ENCODE results near the gene RABEPK.
"Not testable (repeated sequence)": the region's sequence is repeated elsewhere in the genome, so short reads cannot be mapped to it uniquely, and the experiment has no call there.

RABEPK gene, protein sequence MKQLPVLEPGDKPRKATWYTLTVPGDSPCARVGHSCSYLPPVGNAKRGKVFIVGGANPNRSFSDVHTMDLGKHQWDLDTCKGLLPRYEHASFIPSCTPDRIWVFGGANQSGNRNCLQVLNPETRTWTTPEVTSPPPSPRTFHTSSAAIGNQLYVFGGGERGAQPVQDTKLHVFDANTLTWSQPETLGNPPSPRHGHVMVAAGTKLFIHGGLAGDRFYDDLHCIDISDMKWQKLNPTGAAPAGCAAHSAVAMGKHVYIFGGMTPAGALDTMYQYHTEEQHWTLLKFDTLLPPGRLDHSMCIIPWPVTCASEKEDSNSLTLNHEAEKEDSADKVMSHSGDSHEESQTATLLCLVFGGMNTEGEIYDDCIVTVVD

DNA sequence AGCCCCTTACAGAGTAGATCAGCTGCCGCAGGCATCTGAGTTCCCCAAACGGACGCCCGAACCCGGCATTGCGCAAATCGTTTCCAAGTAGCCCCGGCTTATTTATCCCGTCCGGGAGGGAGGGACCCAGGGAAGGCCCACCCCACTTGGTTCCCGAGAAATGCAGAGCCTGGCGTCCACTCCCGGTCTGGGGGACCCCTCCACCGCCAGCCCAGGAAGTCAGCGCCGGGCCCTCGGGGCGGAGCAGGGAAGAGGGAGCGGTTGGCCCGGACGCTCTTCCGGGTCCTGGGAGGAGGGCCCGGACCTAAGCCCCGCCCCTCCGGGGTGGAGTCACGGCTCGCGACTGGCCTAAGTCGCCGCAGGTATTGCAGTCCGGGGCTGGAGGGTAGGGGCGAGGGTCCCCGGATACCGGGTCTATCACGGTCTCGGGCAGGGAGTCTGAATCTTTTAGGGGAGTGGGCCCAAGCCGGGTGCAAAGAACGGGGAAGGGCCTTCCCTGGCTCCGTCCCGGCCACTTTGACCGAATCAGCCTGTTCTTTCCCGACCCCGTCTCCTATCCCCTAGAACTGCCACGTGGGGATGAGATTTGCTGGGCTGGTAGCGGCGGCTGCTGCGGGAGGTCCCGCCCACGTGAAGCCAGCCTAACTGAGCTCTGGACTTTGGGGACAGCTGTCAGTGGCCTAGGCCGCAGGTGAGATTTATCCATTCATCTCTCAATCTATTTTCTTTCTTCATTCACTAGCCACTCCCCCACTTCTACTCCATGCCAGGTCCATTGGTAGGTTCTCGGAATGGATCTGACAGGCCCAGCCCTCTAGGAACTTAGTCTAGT is at the start of gene RABEPK:
Gene RABEPK, plus strand, starts transcription at position 327 of the 832 bp plus-strand sequence. CDS start 2,472 bp downstream, outside the sequence.
- DNase-seq: peak; percentile 94

DNA sequence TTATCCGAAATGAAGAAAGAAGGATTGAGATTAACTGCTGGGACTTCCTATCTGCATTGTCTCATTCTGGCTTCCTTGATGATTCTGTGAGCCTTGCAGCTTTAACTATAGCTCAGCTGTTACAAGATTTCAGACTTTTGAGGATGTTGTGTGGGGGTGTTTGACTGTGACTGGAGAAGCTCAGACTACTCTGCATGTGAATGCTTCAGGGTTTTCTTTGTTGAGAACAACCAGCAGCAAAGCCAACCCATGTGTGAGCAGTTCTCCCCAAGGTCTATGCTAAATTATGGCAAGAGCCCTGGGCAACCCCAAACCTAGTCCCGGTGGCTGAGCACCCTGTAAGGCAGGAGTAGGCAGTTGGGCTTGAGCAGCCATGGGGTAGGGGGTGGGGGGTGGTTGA is 48.6 kb upstream of the RABEPK start:
- DNase-seq: no peak

DNA sequence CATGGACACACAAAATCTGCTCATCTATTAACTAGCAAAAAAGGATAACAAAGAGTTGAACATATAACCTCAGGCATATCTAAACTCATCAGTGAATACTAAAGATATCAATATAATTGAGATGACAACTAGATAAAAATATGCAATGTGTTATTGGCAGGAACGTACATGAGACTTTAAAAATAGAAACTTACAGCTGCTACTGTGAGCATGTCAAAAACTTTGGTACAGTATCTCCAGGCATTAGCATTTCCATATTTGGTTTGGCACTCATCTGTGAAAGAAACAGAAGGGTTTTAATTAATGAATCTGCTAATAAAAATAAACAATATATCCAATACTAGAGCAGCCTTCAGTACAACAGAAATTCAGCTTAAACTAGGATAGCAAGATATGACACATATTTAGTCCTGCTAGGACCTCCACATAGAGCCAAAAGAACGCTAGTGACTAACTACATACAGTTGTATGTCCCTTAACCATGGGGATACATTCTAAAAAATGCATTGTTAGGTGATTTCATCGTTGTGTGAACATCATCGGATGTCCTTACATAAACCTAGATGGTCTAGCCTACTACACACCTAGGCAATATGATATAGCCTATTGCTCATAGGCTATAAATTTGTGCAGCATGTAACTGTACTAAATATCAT is 46.5 kb upstream of the RABEPK start:
- no peak for DNase-seq

DNA sequence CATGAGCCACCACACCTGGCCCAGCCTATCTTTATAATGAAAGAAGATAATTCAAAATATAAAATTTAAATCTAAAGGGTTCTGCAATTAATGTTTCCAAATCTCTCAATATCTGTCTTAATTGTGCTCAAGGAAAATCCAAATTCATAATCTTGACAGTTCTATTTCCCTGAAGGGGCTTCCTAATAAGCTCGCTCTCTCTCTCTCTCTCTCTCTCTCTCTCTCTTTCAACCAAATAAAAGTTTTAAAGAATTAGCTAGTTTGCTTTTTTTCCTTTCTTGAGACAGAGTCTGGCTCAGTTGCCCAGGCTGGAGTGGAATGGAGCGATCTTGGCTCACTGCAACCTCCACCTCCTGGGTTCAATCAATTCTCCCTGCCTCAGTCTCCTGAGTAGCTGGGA is 43.8 kb upstream of the RABEPK start:
- no peak for DNase-seq

DNA sequence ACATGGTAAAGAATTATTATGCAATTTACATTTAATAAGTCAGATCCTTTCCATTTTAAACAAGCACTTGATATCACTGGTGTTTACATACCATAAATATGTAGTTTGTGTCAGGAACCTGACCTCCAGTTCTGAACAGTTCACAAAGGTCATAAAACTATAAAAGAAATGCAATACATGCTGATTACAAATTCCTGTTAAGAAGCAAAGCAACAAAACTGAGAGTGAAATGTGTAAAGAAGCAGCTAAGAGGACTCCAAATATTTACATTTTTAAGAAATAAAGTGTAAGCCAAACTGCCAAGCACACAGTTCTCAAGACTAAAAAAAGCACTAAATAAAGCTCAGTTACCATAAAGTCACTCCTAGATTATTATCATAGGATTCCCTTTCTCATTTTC is 39.6 kb upstream of the RABEPK start:
- no peak for DNase-seq

DNA sequence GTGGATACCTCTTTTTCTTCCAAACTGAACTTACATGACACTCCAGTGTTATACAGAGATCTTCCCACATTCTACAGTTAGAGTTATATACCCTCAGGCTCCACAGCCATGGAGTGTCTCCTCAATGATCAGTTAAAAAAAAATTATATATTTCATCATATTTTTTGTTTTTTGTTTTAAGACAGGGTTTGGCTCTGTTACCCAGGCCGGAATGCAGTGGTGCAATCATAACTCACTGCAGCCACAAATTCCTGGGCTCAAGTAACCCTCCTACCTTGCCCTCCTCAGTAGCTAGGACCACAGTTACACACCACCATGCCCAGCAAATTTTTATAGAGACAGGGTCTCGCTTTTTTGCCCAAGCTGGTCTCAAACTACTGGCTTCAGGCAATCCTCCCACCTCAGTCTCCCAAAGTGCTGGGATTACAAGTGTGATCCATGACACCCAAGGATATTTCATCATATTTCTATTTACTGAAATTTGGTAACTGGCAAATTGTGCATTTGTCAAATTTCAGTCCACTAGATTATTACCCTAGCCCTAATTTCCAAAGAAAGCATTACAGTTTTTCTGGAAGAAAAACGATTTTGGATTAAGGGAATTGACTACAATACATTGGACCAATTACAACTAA is 38.9 kb upstream of the RABEPK start:
- no peak for DNase-seq

DNA sequence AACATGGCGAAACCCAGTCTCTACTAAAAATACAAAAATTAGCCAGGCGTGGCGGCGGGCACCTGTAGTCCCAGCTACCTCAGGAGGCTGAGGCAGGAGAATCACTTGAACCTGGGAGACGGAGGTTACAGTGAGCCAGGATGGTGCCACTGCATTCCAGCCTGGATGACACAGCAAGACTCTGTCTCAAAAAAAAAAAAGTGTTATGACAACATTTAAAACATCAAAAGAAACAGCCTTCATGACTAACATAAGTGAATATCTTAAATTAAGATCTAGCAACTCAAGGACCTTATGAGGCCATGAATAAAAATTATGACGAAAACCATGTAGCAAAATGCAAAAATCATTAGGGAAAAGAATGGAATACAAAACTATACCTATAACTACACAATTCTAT is 37.5 kb upstream of the RABEPK start:
- not testable (repeated sequence) for DNase-seq

DNA sequence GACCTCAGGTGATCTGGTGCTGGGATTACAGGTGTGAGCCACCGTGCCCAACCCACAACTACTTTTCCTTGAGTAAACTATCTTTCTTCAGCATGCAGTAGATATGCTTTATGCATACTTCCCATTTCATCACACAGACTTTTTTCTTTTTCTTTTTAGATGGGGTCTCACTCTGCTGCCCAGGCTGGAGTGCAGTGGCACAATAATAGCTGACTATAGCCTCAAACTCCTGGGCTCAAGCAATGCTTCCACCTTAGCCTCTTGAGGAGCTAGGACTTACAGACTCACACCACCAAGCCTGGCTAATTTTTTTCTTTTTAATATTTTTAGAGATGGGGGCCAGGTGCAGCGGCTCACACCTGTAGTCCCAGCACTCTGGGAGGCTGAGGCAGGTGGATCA is 33.6 kb upstream of the RABEPK start:
- no peak for DNase-seq

DNA sequence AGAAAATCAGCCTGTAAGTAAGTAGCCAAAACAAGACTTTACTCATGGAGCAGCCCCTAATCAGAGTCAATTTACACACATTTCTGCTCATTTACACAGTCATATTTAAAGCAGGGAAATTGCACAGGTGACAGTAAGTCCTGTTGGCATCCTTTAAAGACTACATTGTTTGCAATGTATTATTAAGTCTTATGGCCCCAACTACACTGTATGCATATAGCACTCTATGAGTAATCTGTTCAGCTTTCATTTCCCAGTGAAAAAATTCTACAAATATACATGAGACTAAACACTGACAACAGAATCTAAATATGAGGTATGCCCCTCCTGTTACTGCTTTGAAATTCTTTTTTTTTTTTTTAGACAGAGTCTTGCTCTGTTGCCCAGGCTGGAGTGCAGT is 30.4 kb upstream of the RABEPK start:
- no peak for DNase-seq

DNA sequence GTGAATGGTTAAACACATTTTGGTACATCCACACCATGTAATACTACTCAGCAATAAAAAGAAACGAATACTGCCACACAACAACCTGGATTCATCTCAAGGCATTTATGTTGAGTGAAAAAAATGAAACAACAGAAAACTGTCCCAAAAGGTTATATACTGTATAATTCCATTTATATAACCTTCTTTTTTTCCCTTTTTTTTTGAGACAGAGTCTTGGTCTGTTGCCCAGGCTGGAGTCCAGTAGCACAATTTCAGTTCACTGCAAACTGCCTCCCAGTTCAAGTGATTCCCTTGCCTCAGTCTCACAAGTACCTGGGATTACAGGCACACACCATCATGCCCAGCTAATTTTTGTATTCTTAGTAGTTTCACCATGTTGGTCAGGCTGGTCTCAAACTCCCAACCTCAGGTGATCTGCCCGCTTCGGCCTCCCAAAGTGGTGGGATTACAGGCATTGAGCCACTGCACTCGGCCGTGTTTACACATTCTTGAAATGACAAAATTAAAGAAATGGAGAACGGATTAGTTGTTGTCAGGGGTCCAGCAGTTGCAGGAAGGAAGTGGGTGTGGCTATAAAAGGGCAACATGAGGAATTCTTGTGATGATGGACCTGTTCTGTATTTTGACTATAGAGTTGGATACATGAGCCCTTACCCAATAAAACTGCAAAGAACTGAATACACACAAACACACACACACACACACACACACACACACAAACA is 28.1 kb upstream of the RABEPK start:
- no peak for DNase-seq

DNA sequence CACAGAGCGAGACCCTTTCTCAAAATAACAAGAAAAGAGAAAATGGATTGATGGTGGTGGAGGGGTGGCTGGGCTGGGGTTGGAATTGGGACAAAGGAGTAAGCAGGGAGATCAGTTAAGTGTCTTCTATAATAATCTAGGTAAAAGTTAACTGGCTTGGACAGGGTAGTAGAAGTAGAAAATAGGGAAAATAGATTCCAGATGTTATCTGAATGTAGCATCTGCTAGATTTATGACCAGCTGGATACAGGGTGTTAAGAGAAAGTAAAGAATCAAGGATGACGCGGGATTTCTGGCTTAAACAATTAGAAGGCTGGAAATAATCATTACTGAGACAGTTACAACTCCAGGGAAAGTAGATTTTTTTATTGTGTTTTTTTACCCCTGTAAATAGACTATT is 23.7 kb upstream of the RABEPK start:
- DNase-seq: no peak

DNA sequence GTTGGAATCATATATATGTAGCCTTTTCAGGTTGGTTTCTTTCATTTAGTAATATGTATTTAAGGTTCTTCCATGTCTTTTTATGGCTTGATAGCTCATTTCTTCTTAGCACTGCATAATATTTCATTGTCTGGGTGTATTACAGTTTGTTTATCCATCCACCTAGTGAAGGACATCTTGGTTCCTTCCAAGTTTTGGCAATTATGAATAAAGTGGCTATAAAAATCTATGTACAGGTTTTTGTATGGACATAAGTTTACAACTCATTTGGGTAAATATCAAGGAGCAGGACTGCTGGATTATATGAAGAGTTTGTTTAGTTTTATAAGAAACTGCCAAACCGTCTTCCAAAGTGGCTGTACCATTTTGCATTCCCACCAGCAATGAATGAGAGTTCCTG is 22.5 kb upstream of the RABEPK start:
- DNase-seq: no peak

DNA sequence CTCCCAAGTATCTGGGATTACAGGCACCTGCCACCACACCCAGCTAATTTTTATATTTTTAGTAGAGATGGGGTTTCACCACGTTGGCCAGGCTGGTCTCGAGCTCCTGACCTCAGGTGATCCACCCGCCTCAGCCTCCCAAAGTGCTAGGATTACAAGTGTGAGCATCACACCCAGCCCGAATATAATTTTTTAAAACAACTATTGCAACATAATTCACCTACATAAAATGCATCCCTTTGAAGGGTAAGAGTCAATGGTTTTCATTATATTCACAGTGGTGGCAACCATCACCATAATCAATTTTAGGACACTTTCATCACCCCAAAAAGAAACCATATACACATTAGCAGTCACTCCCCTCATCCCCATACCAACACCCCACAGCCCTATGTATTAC is 20.6 kb upstream of the RABEPK start:
- not testable (repeated sequence) for DNase-seq

DNA sequence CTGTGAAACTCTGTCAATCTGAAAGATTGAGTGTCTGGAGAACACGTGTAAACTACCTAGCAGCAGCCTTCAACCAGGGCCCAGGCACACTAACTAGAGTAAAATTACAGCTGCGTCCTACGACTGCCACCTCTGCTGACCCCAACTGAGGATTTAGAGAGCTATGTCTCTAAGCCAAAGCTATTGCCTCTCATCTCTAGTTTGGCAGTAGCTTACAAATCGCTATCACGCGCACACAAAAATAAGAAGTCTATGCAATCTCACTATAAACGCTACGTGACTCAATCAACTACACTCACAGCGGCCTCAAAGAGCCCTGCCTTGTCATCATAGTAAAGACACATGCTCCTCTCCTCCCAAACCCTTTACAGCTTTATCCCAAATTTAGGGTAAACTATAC is 19.5 kb upstream of the RABEPK start:
- DNase-seq: no peak

DNA sequence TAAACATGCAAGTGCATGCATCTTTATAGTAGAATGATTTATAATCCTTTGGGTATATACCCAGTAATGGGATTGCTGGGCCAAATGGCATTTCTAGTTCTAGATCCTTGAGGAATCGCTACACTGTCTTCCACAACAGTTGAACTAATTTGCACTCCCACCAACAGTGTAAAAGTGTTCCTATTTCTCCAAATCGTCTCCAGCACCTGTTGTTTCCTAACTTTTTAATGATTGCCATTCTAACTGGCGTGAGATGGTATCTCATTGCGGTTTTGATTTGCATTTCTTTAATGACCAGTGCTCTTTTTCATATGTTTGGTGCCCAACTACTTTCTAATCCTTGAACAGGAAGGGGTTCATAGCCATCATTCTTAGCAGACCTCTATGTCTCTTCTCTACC is 18.6 kb upstream of the RABEPK start:
- not testable (repeated sequence) for DNase-seq

DNA sequence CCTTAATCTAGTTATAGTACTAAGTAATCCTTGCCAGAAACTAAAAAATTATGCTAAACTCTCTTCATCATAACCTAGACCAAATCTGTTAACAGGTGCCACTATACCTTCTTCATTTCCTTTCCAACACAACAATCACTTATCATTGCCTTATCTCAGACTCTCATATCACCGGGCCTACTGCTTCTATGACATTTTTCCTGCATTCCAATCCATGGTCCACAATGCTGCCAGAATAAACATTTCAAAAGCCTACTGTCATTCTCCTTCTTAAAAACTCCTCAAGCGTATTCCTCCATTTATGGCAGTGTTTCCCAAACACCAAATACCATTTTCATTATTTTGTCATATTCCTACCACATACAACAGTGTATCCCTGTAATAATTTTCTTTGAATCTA is 17.3 kb upstream of the RABEPK start:
- DNase-seq: no peak

DNA sequence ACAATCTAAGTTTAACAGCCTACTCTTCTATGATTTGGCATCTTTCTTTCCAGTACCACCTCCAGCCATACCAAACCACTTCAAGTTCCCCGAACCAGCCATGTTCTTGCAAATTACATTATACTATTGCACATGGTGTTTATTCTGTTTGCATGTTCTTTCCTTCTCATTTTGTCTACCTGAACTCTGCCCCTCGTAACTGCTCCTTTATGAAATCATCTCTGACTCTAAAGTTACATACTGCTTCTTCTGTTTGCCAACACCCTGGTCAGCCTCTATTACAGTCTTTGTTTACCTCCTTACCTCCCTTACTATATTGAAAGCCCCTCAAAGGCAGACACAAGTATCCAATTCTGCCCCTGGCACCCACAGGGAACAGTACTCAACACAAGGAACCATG is 16.8 kb upstream of the RABEPK start:
- DNase-seq: no peak

DNA sequence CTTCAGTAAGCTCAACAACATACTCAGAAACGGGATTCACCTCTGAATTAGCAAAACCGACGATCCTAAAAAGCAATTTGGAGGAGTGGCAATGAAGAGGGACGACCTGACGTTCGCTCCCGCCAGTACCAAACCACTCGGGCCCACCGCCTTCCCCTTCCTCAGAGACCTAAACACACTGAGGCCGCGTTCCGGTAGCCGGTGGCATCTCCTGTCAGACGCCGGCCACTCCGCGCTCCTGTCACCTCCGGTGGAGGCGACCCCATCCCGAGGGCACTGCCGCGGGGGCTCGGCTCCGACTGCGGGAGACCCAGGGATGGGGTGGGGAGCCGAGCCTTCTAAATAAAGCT is 11.4 kb upstream of the RABEPK start:
- peak; percentile 4 for DNase-seq

DNA sequence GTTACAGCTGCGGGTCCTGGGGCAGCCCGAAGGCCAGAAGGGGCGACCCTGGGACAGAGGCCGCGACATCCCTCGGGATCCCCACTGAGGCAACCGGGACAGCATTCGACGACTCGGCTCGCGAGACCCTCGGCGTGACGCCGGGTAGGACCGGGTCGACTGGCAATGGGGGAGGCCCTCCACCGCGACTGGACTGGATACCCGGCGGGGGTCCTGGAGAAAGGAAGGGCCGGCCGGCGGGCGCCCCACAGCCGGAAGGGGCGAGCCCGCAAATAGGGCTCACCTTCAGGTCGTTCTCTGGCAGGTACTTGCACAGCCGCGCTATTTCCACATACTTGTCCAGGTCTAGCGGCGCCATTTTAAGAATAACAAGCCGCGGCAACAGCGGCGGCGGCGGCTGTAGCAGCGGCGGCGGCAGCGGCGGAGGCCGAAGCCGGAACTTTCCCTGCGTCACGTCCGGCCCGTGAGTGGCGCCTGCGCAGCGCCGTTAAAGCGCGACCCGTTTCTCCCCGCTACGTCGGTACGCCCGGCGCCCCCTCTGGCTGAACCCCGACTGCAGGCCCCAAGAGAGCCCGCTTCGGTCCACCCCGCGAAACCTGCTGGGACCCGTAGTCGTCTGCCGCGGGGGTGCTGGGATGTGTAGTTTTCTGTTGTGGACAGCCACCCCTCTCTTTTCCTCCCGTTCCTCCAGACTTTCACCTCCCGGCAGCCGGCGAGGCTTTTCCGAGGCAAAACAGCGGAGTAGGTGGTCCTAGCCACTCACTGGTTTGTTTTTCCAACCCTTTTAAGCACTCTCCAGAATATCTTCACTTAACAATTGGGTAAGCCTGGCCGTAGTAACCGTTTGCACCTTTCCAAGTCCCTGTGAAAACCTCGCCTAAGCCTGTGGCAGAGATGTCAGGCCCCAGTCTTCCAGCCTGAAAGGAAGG is 10.7 kb upstream of the RABEPK start, which contains the start of gene PPP6C:
Gene PPP6C, minus strand, starts transcription at position 443 of the 929 bp plus-strand sequence. Its CDS starts 85 bp downstream, at position 358.
- DNase-seq: peak; percentile 95

DNA sequence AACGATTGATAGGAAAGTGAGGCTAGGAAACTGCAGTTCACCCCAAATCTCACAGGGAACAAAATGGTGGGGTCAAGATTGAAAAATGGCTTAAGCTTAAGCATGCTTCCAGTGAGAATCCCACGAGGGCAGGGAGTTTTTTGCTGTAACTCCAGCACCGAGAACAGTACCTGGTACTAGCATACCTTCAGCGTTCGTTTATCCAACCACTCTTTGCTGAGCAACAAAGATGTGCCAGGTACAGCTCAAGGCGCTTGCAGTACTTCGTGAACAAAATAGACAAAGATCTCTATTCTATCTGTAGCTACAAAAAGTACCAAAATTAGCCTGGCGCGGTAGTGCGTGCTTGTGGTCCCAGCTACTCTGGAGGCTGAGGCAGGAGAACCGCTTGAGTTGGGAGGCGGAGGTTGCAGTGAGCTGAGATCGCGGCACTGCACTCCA is 10.0 kb upstream of the RABEPK start:
- no peak for DNase-seq

DNA sequence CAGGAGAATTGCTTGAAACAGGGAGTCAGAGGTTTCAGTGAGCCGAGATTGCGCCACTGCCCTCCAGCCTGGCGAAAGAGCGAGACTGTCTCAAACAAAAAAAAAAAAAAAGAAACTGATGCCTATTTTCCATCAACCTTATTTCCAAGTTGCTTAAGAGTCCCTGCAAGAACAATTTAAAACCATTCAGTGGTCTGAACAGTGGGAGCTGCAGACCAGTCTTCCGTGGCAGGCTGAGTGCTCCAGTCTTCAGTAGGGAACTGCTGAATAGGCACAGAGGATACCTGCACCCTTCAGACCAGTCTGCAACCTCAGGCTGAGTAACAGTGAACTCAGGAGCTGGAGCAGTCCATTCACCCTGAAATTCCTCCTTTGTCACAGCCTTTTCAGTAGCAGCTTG is 5.9 kb upstream of the RABEPK start:
- not testable (repeated sequence) for DNase-seq
